GM10847 (cell line): ENCODE results near the gene LRRC72.

Experiments used
- POLR2A ChIP-seq: IDR thresholded peaks from 2 replicates; pipeline ENCODE4 v1.6.1; 2011; ENCODE audit not compliant: insufficient read length; ENCODE audit errors: extremely low read depth

The LRRC72 gene

GRCh38 chr7:16627236-16627635 is 100.6 kb downstream of the LRRC72 start:
- TF ChIP-seq POLR2A: no peak

GRCh38 chr7:16630654-16631053 is 104.0 kb downstream of the LRRC72 start:
- no peak for TF ChIP-seq POLR2A
